PC-9 (cell line): Measurements from ENCODE around the gene NOX3. TPM values are rescaled to one million over a fixed set of nuclear protein-coding genes. Genes with fewer than 3 reads are reported as not detected.

ENCODE experiments used
- BruUV-seq: library from RNA; stranded (reverse); fragments of 400-500 nt; replicated peaks from 2 replicates; lab custom pipeline; 2021; lab: Mats Ljungman, UMichigan
- CTCF ChIA-PET: fragments of 300-600 bp; sonication (Branson Sonifier 250); formaldehyde crosslinking; loops from one replicate; lab custom pipeline; 2022; ENCODE audit warnings: antibody characterized with exemption; lab: Charles Lee
- POLR2A ChIA-PET: fragments of 300-600 bp; sonication (Branson Sonifier 250); formaldehyde crosslinking; loops from one replicate; lab custom pipeline; 2022; ENCODE audit warnings: antibody characterized with exemption; ENCODE audit not compliant: unreplicated experiment; lab: Charles Lee
- DNase-seq, 2 experiments: peaks; one replicate each; pipeline versions ENCODE4 v3.0.0 to v3.0.0-alpha.2; 2015 to 2022; ENCODE audit warnings: mixed read lengths in 1 of 2
- H2AFZ ChIP-seq: fragments of 200-600 bp; sonication (generic); 2 replicates; pipeline ENCODE4 v1.8.1; 2017; ENCODE audit warnings: antibody characterized with exemption
- H3F3A ChIP-seq: fragments of 200-600 bp; sonication (generic); 2 replicates; pipeline ENCODE4 v1.8.1; 2017; ENCODE audit warnings: antibody characterized with exemption, mild to moderate bottlenecking, low read depth; ENCODE audit not compliant: insufficient read depth
- H3K27ac ChIP-seq: fragments of 200-600 bp; sonication (generic); 2 replicates; pipeline ENCODE4 v1.6.1; 2016; ENCODE audit warnings: mixed run types
- H3K27me3 ChIP-seq: fragments of 200-600 bp; sonication (generic); 2 replicates; pipeline ENCODE4 v1.6.1; 2016; ENCODE audit warnings: low read depth, mixed run types; ENCODE audit not compliant: insufficient read depth
- H3K36me3 ChIP-seq: fragments of 200-600 bp; sonication (generic); 2 replicates; pipeline ENCODE4 v1.6.1; 2016; ENCODE audit warnings: low read depth, mixed run types
- H3K4me1 ChIP-seq: fragments of 200-600 bp; sonication (generic); replicated peaks from 2 replicates; pipeline ENCODE4 v1.6.1; 2016; ENCODE audit warnings: mixed run types; ENCODE audit not compliant: insufficient read depth
- H3K4me2 ChIP-seq: fragments of 200-600 bp; sonication (generic); 2 replicates; pipeline ENCODE4 v1.6.1; 2017; ENCODE audit warnings: mixed run types
- H3K4me3 ChIP-seq: fragments of 200-600 bp; sonication (generic); 2 replicates; pipeline ENCODE4 v1.6.1; 2016; ENCODE audit warnings: mixed run types
- H3K79me2 ChIP-seq: fragments of 200-600 bp; sonication (generic); 2 replicates; pipeline ENCODE4 v1.6.1; 2017; ENCODE audit warnings: low read depth, mixed run types
- H3K9me2 ChIP-seq: fragments of 200-600 bp; sonication (generic); 2 replicates; pipeline ENCODE4 v1.8.1; 2017; ENCODE audit warnings: mild to moderate bottlenecking; ENCODE audit not compliant: insufficient read depth
- H3K9me3 ChIP-seq: fragments of 200-600 bp; sonication (generic); 2 replicates; pipeline ENCODE4 v1.8.1; 2016; ENCODE audit warnings: low read depth; ENCODE audit not compliant: insufficient read depth
- H4K20me1 ChIP-seq: fragments of 200-600 bp; sonication (generic); 2 replicates; pipeline ENCODE4 v1.8.1; 2017; ENCODE audit not compliant: insufficient read depth
- CTCF ChIP-seq: fragments of 200-600 bp; sonication (generic); conservative IDR thresholded peaks from 2 replicates; pipeline ENCODE4 v1.6.1; 2017; ENCODE audit warnings: mixed run types, antibody characterized with exemption, mild to moderate bottlenecking, moderate library complexity
- EZH2 ChIP-seq: fragments of 200-600 bp; sonication (generic); IDR thresholded peaks from 2 replicates; pipeline ENCODE4 v1.8.0; 2017; ENCODE audit warnings: antibody characterized with exemption, low read depth
- intact Hi-C: fragments of 100-400 bp; cut with micrococcal nuclease; formaldehyde crosslinking; loops from one replicate; pipeline ENCODE4 v1.10.0; 2022; ENCODE audit not compliant: unreplicated experiment
- total RNA-seq: library from RNA; stranded (reverse); gene quantifications from 2 replicates; pipeline ENCODE4 v1.2.3, GENCODE V29; 2021

Gene NOX3
- total RNA-seq, 1 experiment from 2014 or later, result not detected

- no peaks in the 10 kb centered on the region for H3K79me2 ChIP-seq
- H3K4me1 ChIP-seq, result no peaks in the 10 kb centered on the region
- no peaks in the 10 kb centered on the region for H3F3A ChIP-seq
- TF ChIP-seq EZH2, result no peak
- TF ChIP-seq CTCF, result no peak
- DNase-seq, result no peak
- no peaks in the 10 kb centered on the region for H3K9me2 ChIP-seq
- BruUV-seq, result no TSS peak
- intact Hi-C loops, result loop anchor here (10.0 kb wide), 1 partner anchor 249 kb away; no protein-coding TSS in a partner anchor
- H3K9me3 ChIP-seq, result no peaks in the 10 kb centered on the region
- no peaks in the 10 kb centered on the region for H3K36me3 ChIP-seq
- no peaks in the 10 kb centered on the region for H4K20me1 ChIP-seq
- H3K27me3 ChIP-seq, result no peaks in the 10 kb centered on the region
- ChIA-PET CTCF (no interaction called here), POLR2A (no interaction called here)
- H3K4me3 ChIP-seq, result no peak overlapping the region
- H2AFZ ChIP-seq, result no peak overlapping the region
- no peak overlapping the region for H3K4me2 ChIP-seq
- no peak overlapping the region for H3K27ac ChIP-seq
Measured at GRCh38 chr6:155395339-155395738, 60.3 kb downstream of the NOX3 start.

- H3F3A ChIP-seq, result no peaks in the 10 kb centered on the region
- BruUV-seq, result no TSS peak
- no peak for TF ChIP-seq CTCF
- TF ChIP-seq EZH2, result no peak
- no peaks in the 10 kb centered on the region for H3K4me1 ChIP-seq
- H3K9me2 ChIP-seq, result no peaks in the 10 kb centered on the region
- H4K20me1 ChIP-seq, result no peaks in the 10 kb centered on the region
- H3K79me2 ChIP-seq, result no peaks in the 10 kb centered on the region
- H3K9me3 ChIP-seq, result 0 out of 2 replicates have a peak, but pooled peaks cover 5% of the 10 kb centered on the region
- H3K27ac ChIP-seq, result no peak overlapping the region
- no peaks in the 10 kb centered on the region for H3K36me3 ChIP-seq
- DNase-seq, result no peak
- ChIA-PET CTCF (no interaction called here), POLR2A (no interaction called here)
- H3K4me2 ChIP-seq, result no peak overlapping the region
- H2AFZ ChIP-seq, result no peak overlapping the region
- H3K4me3 ChIP-seq, result no peak overlapping the region
- intact Hi-C loops, result no loop called here
- H3K27me3 ChIP-seq, result no peaks in the 10 kb centered on the region
Measured at GRCh38 chr6:155389130-155389529, 66.5 kb downstream of the NOX3 start.

GRCh38 chr6:155388591-155388990 is 67.0 kb downstream of the NOX3 start:
- H3K27ac ChIP-seq, result no peak overlapping the region
- no peaks in the 10 kb centered on the region for H3K9me2 ChIP-seq
- H4K20me1 ChIP-seq, result no peaks in the 10 kb centered on the region
- intact Hi-C loops, result no loop called here
- H3K27me3 ChIP-seq, result no peaks in the 10 kb centered on the region
- ChIA-PET POLR2A (no interaction called here), CTCF (no interaction called here)
- H3K9me3 ChIP-seq, result 0 out of 2 replicates have a peak, but pooled peaks cover 5% of the 10 kb centered on the region
- no peaks in the 10 kb centered on the region for H3F3A ChIP-seq
- H3K4me1 ChIP-seq, result no peaks in the 10 kb centered on the region
- TF ChIP-seq CTCF (no peak), EZH2 (no peak)
- no peaks in the 10 kb centered on the region for H3K79me2 ChIP-seq
- no TSS peak for BruUV-seq
- no peak overlapping the region for H2AFZ ChIP-seq
- no peak overlapping the region for H3K4me3 ChIP-seq
- DNase-seq, result no peak
- H3K4me2 ChIP-seq, result no peak overlapping the region
- no peaks in the 10 kb centered on the region for H3K36me3 ChIP-seq
